OCI-LY7 (cell line): Measurements from ENCODE around the gene IFNGR2.

ENCODE experiments used
- CTCF ChIP-seq: fragments of 200-600 bp; sonication (generic); conservative IDR thresholded peaks from 2 replicates; pipeline ENCODE4 v1.5.1; 2014; ENCODE audit warnings: mild to moderate bottlenecking, antibody characterized with exemption, low read length, moderate library complexity, mixed read lengths
- EZH2phosphoT487 ChIP-seq: fragments of 200-600 bp; sonication (generic); IDR thresholded peaks from 2 replicates; pipeline ENCODE4 v1.6.1; 2018; ENCODE audit warnings: low read depth, borderline replicate concordance, mild to moderate bottlenecking, mixed run types, antibody characterized with exemption, low read length, moderate library complexity, mixed read lengths

- no peak for TF ChIP-seq CTCF
- no peak for TF ChIP-seq EZH2phosphoT487
These were observed 27.6 kb downstream of the IFNGR2 start for GRCh38 chr21:33430858-33431257.
